Testis (tissue), 3 donors: ENCODE data around the gene MMS19. TPM values are rescaled to one million over a fixed set of nuclear protein-coding genes. Genes with fewer than 3 reads are reported as not detected.

Source experiments
- DNase-seq: peaks from one replicate; pipeline ENCODE4 v3.0.0-alpha.2; 2019
- H3K27ac ChIP-seq, 2 donors: fragments of 200-600 bp; sonication (generic); one replicate each; pipeline ENCODE4 v1.5.1; 2019
- H3K27me3 ChIP-seq: fragments of 200-600 bp; sonication (generic); one replicate; pipeline ENCODE4 v1.5.1; 2019
- H3K36me3 ChIP-seq: fragments of 200-600 bp; sonication (generic); one replicate; pipeline ENCODE4 v1.5.1; 2017; ENCODE audit warnings: low read depth; ENCODE audit errors: missing control alignments
- H3K4me1 ChIP-seq: fragments of 200-600 bp; sonication (generic); one replicate; pipeline ENCODE4 v1.5.1; 2019
- H3K4me3 ChIP-seq, 2 donors: fragments of 200-600 bp; sonication (generic); one replicate each; pipeline ENCODE4 v1.5.1; 2017 to 2019
- H3K9me3 ChIP-seq: fragments of 200-600 bp; sonication (generic); one replicate; pipeline ENCODE4 v1.5.1; 2017
- CTCF ChIP-seq, 3 experiments: fragments of 450-650 bp in 2 of 3; fragments of 200-600 bp in 1 of 3; sonication (generic) in 1 of 3; IDR thresholded peaks; one replicate each; pipeline ENCODE4 v1.5.1; 2016 to 2019; ENCODE audit warnings: antibody characterized with exemption in 3 of 3, mild to moderate bottlenecking in 2 of 3, moderate library complexity in 1 of 3
- POLR2A ChIP-seq: fragments of 450-650 bp; IDR thresholded peaks from one replicate; pipeline ENCODE4 v1.6.1; 2017; ENCODE audit warnings: antibody characterized with exemption, mild to moderate bottlenecking, moderate library complexity
- WGBS, 2 donors: methylation state at CpG; one replicate each; pipeline ENCODE4 v1.1.5; 2018; 5-methylcytosine and 5-hydroxymethylcytosine counted together
- intact Hi-C: fragments of 100-400 bp; cut with DNase I; formaldehyde crosslinking; loops from one replicate; pipeline ENCODE4 v1.15.1; 2023; ENCODE audit warnings: low total_unique reads
- polyA plus RNA-seq: library from polyadenylated mRNA; stranded (reverse); fragments of 350-450 nt; fragmentation: Illumina TruSeq; extraction: RNeasy Lipid Tissue Mini Kit (QIAGEN cat#74804); gene quantifications from one replicate; pipeline ENCODE4 v1.2.3, GENCODE V29; 2014; ENCODE audit warnings: low read depth, low replicate concordance; ENCODE audit not compliant: insufficient read depth
- total RNA-seq, 2 donors: library from RNA; depleted of rRNA; stranded (reverse); fragments of >200 nt; gene quantifications; one replicate each; pipeline ENCODE4 v1.2.3, GENCODE V29; 2016

Gene MMS19
- total and polyA plus RNA-seq, 3 donors from 2014 or later = 109 to 253 (median 206) TPM

- Histone ChIP-seq H3K4me1 (no peaks in the 10 kb centered on the region), H3K36me3 (no peaks in the 10 kb centered on the region), H3K27me3 (no peaks in the 10 kb centered on the region), H3K9me3 (no peaks in the 10 kb centered on the region), H3K4me3 (no peak overlapping the region), H3K27ac (no peak overlapping the region)
- DNase-seq = no peak
- intact Hi-C loops = no loop called here
- no peak for TF ChIP-seq CTCF (IDR thresholded peaks at IDR 0.05)
- TF ChIP-seq POLR2A = no peak
- WGBS, 2 donors = 94 to 97% methylated on average over 6 of the region's 6 CpGs
These were observed 63.0 kb downstream of the MMS19 start for GRCh38 chr10:97435211-97435610.

DNA sequence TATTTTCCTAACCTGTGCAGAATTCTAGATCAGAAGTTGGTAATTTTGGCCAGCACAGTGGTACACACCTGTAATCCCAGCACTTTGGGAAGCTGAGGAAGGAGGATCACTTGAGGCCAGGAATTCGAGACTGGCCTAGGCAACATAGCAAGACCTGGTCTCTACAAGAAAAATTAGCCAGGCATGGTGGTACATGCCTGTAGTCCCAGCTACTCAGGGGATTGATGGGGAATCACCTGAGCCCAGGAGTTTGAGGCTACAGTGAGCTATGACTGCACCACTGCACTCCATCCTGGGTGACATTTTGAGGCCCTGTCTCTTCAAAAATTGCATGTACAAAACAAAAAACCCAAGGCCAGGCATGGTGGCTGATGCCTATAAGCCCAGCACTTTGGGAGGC is 63.7 kb downstream of the MMS19 start:
- Histone ChIP-seq H3K4me3 (no peak overlapping the region), H3K9me3 (no peaks in the 10 kb centered on the region), H3K36me3 (no peaks in the 10 kb centered on the region), H3K27ac (no peak overlapping the region), H3K4me1 (no peaks in the 10 kb centered on the region), H3K27me3 (no peaks in the 10 kb centered on the region)
- DNase-seq = no peak
- WGBS, 2 donors = 80 to 92% methylated on average over 1 of the region's 1 CpG
- no peak for TF ChIP-seq POLR2A
- TF ChIP-seq CTCF (IDR thresholded peaks at IDR 0.05) = no peak
- intact Hi-C loops = no loop called here

DNA sequence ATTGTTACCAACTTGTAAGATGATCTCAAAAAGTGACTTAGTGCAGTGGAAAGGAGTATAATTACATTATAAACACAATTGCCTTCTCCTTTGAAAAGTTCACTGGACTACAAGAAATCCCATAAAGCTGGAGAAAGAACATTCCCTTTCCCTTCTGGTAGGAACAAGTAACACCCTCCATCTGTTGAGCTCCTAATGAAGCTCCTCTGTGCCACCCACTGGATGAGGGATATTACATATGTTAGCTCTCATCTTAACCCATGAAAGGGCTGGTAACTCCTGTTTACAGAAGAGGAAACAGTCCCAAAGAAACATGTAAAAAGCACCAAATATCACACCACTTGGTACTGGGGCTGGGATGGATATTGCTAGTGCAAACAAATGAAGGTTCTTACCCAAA is 64.2 kb downstream of the MMS19 start:
- intact Hi-C loops = no loop called here
- no peak for DNase-seq
- Histone ChIP-seq H3K4me3 (no peak overlapping the region), H3K36me3 (no peaks in the 10 kb centered on the region), H3K9me3 (no peaks in the 10 kb centered on the region), H3K4me1 (no peaks in the 10 kb centered on the region), H3K27ac (no peak overlapping the region), H3K27me3 (no peaks in the 10 kb centered on the region)
- TF ChIP-seq POLR2A (no peak), CTCF (IDR thresholded peaks at IDR 0.05) (no peak)

DNA sequence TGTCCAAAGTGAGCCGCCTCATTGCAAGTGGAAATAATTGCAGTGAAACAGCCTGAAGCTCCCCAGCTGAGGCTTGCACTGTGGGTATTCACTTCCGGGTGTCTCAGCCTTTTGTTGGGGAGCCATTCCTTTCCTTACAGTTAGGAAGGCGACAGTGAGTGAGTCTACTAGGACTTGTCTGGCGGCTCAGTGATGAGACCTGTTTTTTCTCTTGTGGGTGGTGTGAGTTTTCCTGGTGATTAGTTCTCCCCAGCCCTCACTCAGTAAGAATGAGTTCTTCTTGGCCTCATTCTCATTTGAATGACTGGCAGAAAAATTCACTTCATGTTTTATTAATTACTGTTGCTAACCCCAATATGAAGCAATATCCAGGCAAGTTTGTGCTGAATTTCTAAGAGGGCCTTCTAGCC is 69.6 kb downstream of the MMS19 start:
- DNase-seq = no peak
- Histone ChIP-seq H3K27me3 (no peaks in the 10 kb centered on the region), H3K4me3 (no peak overlapping the region), H3K9me3 (no peaks in the 10 kb centered on the region), H3K36me3 (no peaks in the 10 kb centered on the region), H3K27ac (no peak overlapping the region), H3K4me1 (peaks cover 25% of the 10 kb centered on the region)
- WGBS, 2 donors = 36 to 38% methylated on average over 4 of the region's 4 CpGs
- TF ChIP-seq CTCF (IDR thresholded peaks at IDR 0.05) = no peak
- TF ChIP-seq POLR2A = no peak
- intact Hi-C loops = no loop called here

GRCh38 chr10:97427571-97428179 is 70.5 kb downstream of the MMS19 start:
- TF ChIP-seq POLR2A (no peak), CTCF (IDR thresholded peaks at IDR 0.05) (no peak)
- H3K36me3 ChIP-seq = no peaks in the 10 kb centered on the region
- H3K9me3 ChIP-seq = no peaks in the 10 kb centered on the region
- peak overlapping the region; percentile 81 to 90 for H3K27ac ChIP-seq
- H3K27me3 ChIP-seq = no peaks in the 10 kb centered on the region
- H3K4me3 ChIP-seq = peak overlapping the region in 1 of 2 donors; percentile 95
- peak; percentile 43 for DNase-seq
- peaks cover 32% of the 10 kb centered on the region for H3K4me1 ChIP-seq
- WGBS, 2 donors = 7 to 14% methylated on average over 9 of the region's 9 CpGs
- intact Hi-C loops = no loop called here
